HEK293T (cell line): ENCODE results near the gene DNAJC11.
"Not testable (repeated sequence)": the region's sequence is repeated elsewhere in the genome, so short reads cannot be mapped to it uniquely, and the experiment has no call there.

Experiments used
- CTCF ChIA-PET: fragments of 350-600 bp; formaldehyde crosslinking; extraction: SDS; loops from one replicate; lab custom pipeline; 2021; ENCODE audit warnings: antibody characterized with exemption, inconsistent platforms; lab: Yijun Ruan, JAX
- POLR2A ChIA-PET: fragments of 350-600 bp; formaldehyde crosslinking; extraction: SDS; loops from one replicate; lab custom pipeline; 2020; ENCODE audit warnings: antibody characterized with exemption, inconsistent platforms; lab: Yijun Ruan, JAX
- DNase-seq: peaks from one replicate; pipeline ENCODE4 v3.0.0; 2012; ENCODE audit warnings: mixed read lengths; ENCODE audit errors: extremely low spot score
- ARNT ChIP-seq: fragments of 450-650 bp; IDR thresholded peaks from 2 replicates; pipeline ENCODE4 v1.6.1; 2017; ENCODE audit warnings: mild to moderate bottlenecking
- BHLHE40 ChIP-seq: fragments of 450-650 bp; IDR thresholded peaks from 2 replicates; pipeline ENCODE4 v1.6.1; 2016; ENCODE audit warnings: mild to moderate bottlenecking, moderate library complexity, borderline replicate concordance
- CTBP1 ChIP-seq: fragments of 450-650 bp; IDR thresholded peaks from 2 replicates; pipeline ENCODE4 v1.6.1; 2016; ENCODE audit warnings: borderline replicate concordance
- ELF4 ChIP-seq: fragments of 450-650 bp; IDR thresholded peaks from 2 replicates; pipeline ENCODE4 v1.6.1; 2017; ENCODE audit warnings: antibody characterized with exemption
- FOXA1 ChIP-seq: fragments of 450-650 bp; IDR thresholded peaks from 2 replicates; pipeline ENCODE4 v1.6.1; 2016; ENCODE audit warnings: mild to moderate bottlenecking
- FOXK2 ChIP-seq: fragments of 450-650 bp; IDR thresholded peaks from 2 replicates; pipeline ENCODE4 v1.6.1; 2016; ENCODE audit warnings: mild to moderate bottlenecking
- FOXM1 ChIP-seq: fragments of 450-650 bp; IDR thresholded peaks from 2 replicates; pipeline ENCODE4 v1.6.1; 2017; ENCODE audit warnings: mild to moderate bottlenecking, borderline replicate concordance
- HDGF ChIP-seq: fragments of 450-650 bp; IDR thresholded peaks from 2 replicates; pipeline ENCODE4 v1.6.1; 2017; ENCODE audit warnings: antibody characterized with exemption, borderline replicate concordance
- L3MBTL2 ChIP-seq: fragments of 450-650 bp; conservative IDR thresholded peaks from 2 replicates; pipeline ENCODE4 v1.6.1; 2016; ENCODE audit warnings: mild to moderate bottlenecking
- LEF1 ChIP-seq: fragments of 450-650 bp; IDR thresholded peaks from 2 replicates; pipeline ENCODE4 v1.6.1; 2017; ENCODE audit warnings: mild to moderate bottlenecking, borderline replicate concordance
- NFRKB ChIP-seq: fragments of 450-650 bp; IDR thresholded peaks from 2 replicates; pipeline ENCODE4 v1.6.1; 2016; ENCODE audit warnings: mild to moderate bottlenecking, moderate library complexity
- SP1 ChIP-seq: fragments of 450-650 bp; IDR thresholded peaks from 2 replicates; pipeline ENCODE4 v1.6.1; 2017
- SUZ12 ChIP-seq: fragments of 450-650 bp; IDR thresholded peaks from 2 replicates; pipeline ENCODE4 v1.6.1; 2016; ENCODE audit warnings: mild to moderate bottlenecking
- TARDBP ChIP-seq: fragments of 450-650 bp; IDR thresholded peaks from 2 replicates; pipeline ENCODE4 v1.6.1; 2016
- ZNF384 ChIP-seq: fragments of 450-650 bp; IDR thresholded peaks from 2 replicates; pipeline ENCODE4 v1.6.1; 2016
- TF ChIP-seq, protein P1 (sequence below): fragments of 450-650 bp; IDR thresholded peaks from 2 replicates; pipeline ENCODE4 v1.6.1; 2016

DNAJC11 gene

DNA sequence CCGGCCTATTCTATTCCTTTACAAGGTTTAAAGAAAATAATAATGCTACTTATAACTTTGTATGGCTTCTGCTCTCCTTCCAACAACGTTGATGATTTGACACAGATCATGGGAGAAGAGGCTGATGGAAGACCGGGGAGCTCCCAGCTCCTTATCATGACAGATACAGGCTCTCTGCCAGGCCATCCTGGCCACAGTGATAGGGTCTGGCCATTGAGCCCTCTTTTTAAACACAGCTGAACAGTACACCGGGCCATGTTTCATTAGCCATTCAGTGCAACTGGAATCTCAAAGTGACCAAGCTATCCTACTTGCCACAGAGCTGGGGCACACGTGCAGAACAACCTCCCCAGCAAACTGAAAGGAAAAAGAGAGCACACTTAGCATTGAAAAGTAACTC lies 34.9 kb downstream of the DNAJC11 start:
- ChIA-PET CTCF (no interaction called here), POLR2A (no interaction called here)
- TF ChIP-seq FOXA1 (no peak), ARNT (no peak), ELF4 (no peak), BHLHE40 (no peak), LEF1 (no peak), FOXK2 (no peak), L3MBTL2 (no peak), CTBP1 (no peak), ZNF384 (no peak)
- TF ChIP-seq, protein P1, sequence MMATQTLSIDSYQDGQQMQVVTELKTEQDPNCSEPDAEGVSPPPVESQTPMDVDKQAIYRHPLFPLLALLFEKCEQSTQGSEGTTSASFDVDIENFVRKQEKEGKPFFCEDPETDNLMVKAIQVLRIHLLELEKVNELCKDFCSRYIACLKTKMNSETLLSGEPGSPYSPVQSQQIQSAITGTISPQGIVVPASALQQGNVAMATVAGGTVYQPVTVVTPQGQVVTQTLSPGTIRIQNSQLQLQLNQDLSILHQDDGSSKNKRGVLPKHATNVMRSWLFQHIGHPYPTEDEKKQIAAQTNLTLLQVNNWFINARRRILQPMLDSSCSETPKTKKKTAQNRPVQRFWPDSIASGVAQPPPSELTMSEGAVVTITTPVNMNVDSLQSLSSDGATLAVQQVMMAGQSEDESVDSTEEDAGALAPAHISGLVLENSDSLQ, result no peak
- no peak for DNase-seq

DNA sequence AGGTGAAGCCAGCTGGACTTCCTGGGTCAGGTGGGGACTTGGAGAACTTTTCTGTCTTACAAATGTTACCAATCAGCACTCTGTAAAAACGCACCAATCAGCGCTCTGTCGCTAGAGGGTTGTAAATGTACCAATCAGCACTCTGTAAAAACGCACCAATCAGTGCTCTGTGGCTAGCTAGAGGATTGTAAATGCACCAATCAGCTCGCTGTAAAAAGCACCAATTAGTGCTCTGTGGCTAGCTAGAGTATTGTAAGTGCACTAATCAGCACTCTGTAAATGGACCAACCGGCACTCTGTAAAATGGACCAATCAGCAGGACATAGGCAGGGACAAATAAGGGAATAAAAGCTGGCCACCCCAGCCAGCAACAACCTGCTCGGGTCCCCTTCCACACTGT lies 39.1 kb downstream of the DNAJC11 start:
- DNase-seq, CTCF ChIA-PET, POLR2A ChIA-PET: not testable (repeated sequence)

DNA sequence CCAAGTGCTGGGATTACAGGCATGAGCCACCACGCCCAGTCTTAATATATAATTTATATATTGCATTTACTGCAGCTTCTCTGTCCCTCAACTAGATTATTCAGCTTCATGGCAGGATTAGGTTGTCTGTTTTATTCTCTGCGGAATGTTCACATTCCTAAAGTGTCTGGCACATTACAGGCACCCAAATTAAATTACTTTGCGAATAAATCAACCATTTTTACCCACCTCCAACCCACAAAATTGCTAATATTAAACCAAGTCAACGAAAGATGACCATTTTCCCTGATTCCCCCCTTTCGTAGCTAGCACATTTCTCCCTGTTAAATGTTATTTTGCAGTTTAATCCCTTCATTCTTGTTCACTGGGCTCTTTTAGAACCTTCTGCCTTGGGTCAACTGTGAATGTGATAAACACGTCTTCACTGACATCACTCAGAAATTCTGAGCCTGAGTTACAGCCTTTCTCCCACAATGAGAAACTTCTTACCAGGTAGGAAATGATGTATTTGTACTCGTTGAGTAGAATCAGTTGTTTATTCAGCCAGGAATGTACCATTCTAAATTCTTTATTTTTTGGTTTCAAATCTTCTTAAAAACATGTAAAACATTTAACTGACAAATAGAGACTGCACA lies 41.1 kb downstream of the DNAJC11 start:
- ChIA-PET CTCF (no interaction called here), POLR2A (no interaction called here)
- TF ChIP-seq ELF4, result no peak
- no peak for TF ChIP-seq ARNT
- no peak for TF ChIP-seq CTBP1
- TF ChIP-seq L3MBTL2, result no peak
- TF ChIP-seq TARDBP, result no peak
- no peak for TF ChIP-seq FOXM1
- no peak for TF ChIP-seq BHLHE40
- no peak for TF ChIP-seq ZNF384
- TF ChIP-seq, protein P1, result no peak
- no peak for TF ChIP-seq HDGF
- no peak for TF ChIP-seq SP1
- DNase-seq, result no peak

DNA sequence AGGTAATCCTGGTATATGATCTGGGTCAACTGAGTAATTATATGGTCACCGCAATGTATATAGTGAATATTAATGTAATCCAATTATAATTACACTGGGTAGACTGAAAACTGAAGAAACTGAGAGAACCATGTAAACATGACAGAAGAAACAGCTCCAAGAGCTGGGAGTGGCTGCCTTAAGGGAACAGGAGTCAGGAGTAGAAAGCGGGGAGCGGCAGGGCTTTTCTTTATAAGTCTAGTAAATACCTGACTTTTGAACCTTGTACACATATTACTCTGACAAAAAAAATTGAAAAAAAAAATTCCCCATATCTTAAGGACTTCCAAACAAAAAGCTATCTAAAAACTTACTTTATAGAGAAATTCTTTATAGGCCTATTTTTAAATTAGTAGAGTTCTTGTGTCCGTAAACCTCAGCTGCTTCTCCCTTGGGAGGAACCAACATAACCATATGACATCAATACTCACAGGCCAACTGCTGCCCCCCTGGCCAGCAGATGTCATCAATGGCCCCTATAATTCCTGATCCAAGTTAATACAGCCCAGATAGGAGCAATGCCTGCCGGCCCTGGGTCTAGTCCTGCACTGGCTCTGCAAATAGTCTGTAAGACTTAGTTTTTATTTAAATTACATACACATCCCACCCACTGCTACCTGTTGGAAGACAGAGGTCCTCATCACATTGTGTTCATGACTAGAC lies 43.1 kb downstream of the DNAJC11 start:
- ChIA-PET CTCF (no interaction called here), POLR2A (no interaction called here)
- no peak for TF ChIP-seq HDGF
- no peak for TF ChIP-seq CTBP1
- TF ChIP-seq, protein P1, result no peak
- no peak for TF ChIP-seq ELF4
- TF ChIP-seq FOXM1, result no peak
- no peak for TF ChIP-seq TARDBP
- no peak for TF ChIP-seq BHLHE40
- TF ChIP-seq SP1, result no peak
- no peak for TF ChIP-seq L3MBTL2
- no peak for TF ChIP-seq LEF1
- no peak for TF ChIP-seq FOXK2
- TF ChIP-seq ZNF384, result no peak
- no peak for TF ChIP-seq ARNT
- TF ChIP-seq SUZ12, result no peak
- TF ChIP-seq FOXA1, result no peak
- no peak for DNase-seq

DNA sequence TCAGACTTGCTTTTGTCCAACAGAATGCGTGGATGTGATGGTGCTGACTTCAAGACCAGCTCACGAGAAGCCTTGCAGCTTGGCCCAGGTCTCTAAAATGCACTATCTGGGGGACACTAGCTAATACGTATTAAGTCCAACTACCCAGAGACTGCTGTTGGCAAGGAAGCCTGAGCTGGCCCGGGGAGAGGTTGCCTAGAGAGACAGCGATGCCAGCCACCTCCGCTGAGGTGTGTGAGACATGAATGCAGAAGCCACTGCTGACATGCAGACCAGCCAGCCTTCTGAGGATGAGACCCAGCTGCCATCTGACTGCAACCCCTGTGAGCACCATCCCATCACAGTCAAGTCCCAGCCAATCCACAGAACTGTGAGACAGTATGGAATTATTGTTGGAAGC lies 44.5 kb downstream of the DNAJC11 start:
- ChIA-PET CTCF (interaction anchor here (0.6 kb wide), 1 partner anchor 411 kb away, joined by 4 read pairs; no protein-coding TSS in a partner anchor), POLR2A (no interaction called here)
- TF ChIP-seq FOXM1, result no peak
- no peak for TF ChIP-seq ARNT
- no peak for TF ChIP-seq LEF1
- TF ChIP-seq FOXA1, result no peak
- TF ChIP-seq NFRKB, result no peak
- TF ChIP-seq L3MBTL2, result no peak
- no peak for TF ChIP-seq TARDBP
- TF ChIP-seq BHLHE40, result no peak
- TF ChIP-seq ELF4, result no peak
- no peak for TF ChIP-seq ZNF384
- no peak for TF ChIP-seq SP1
- TF ChIP-seq, protein P1, result no peak
- TF ChIP-seq CTBP1, result no peak
- TF ChIP-seq HDGF, result no peak
- no peak for TF ChIP-seq SUZ12
- TF ChIP-seq FOXK2, result no peak
- no peak for DNase-seq
